NCI-H345 treated with DMSO at 0.1 percent for 48 hours (cell line): ENCODE measurements around the gene SCARF2.
"Not testable (repeated sequence)": the region's sequence is repeated elsewhere in the genome, so short reads cannot be mapped to it uniquely, and the experiment has no call there.

Experiments used
- DNase-seq: peaks from one replicate; lab custom pipeline; 2025; ENCODE audit not compliant: unreplicated experiment; lab: John Stamatoyannopoulos, UW

Gene SCARF2

DNA sequence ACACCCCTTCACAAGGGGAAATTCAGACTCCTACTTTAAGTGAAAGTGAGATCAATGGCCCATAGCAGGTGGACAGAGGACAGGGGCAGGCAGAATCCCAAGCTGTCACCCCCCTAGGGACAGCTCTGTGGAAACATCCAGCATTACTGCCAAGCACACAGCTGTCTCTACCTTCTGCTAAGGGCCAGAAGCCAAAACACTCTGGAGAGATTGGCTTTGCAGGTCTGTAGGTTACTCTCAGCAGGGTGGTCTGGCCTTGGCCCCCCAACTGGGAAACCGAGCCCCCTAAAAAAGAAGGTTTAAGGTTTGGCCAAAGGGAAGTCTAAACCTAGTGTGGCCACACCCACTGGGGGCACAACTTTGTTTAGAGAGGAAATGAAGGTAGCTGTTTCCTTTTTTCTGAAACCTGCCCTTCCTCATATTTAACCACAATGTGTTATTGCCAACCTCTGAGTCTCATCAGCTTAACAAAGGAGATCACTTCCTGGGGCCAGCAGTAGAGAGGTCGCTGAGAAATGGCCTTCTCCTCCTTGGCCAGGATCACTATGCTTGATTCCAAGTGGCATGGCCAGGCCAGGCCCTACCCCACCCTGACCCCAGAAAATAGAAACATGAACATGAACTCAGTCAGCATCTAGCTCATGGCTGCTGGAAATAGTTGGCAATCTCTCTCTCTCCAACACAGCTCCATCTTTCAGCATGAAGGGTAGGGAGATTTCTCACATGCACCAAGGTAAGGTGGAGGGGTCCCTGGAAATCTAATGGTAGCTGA lies 25.9 kb upstream of the SCARF2 start:
- DNase-seq, result no peak

DNA sequence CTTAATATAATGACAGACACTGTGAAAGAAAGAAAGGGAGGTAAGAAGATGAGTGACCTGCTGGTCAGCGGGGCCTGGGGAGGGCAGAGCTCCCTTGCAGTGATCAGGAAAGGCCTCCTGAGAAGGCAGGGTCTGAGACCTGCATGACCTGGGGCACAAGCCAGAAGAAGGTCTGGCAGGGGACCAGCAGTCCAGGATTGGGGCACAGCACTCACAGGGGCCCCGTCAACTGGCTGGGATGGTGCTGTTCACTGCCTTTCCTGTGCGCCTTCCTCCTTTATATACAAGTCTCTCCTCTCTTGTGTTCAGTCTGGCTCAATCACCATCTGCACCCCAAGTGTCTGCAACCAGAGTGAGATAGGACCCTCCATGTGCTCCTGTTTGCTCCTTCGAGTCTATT lies 22.2 kb upstream of the SCARF2 start:
- no peak for DNase-seq

DNA sequence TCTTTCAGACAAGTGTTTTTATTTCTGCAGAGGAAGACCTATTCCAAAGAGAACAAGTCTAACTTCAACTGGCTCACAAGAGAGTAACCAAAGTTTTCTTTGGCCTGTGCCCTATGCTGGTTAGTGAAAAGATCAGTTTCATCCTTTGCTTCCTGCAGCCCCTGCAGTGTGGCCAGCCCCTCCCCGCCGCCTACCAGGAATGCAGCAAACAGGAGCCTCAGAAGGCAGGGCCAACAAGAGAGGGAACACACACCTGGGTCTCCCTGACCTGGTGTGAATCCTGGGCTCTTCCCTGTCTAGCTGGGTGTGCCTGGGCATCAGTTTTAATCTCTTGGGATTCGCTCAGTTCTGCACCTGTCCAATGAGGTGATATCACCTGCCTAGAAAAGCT lies 21.5 kb upstream of the SCARF2 start:
- no peak for DNase-seq

DNA sequence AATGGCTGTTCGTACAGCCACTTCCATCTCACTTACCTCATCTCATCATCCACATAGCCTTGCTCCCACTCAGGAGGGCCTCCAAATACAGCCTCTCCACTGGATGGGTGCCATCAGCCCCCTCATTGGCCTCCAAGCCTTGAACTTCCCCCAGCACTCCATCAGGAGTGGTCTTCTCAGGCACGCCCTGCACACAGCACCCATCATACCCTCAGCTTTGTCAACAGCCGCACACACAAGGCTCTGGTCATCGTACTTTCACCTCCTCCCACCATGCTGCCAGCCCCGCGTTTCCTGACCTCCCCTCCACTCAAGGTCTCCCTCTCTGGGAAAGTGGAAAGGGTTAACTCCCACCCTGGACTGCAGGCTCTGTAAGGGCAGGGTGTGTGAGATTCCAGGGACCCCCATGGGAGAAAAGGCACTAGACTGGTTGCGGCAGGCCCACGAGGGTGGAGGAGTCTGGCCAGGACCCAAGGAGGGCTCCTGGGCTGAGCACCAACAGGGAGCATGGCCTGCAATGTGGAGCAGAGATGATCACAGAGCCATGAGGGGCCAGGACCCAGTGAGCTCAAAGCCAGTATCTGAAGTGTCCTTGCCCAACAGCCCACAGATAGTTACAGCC lies 21.0 kb upstream of the SCARF2 start:
- DNase-seq, result no peak

DNA sequence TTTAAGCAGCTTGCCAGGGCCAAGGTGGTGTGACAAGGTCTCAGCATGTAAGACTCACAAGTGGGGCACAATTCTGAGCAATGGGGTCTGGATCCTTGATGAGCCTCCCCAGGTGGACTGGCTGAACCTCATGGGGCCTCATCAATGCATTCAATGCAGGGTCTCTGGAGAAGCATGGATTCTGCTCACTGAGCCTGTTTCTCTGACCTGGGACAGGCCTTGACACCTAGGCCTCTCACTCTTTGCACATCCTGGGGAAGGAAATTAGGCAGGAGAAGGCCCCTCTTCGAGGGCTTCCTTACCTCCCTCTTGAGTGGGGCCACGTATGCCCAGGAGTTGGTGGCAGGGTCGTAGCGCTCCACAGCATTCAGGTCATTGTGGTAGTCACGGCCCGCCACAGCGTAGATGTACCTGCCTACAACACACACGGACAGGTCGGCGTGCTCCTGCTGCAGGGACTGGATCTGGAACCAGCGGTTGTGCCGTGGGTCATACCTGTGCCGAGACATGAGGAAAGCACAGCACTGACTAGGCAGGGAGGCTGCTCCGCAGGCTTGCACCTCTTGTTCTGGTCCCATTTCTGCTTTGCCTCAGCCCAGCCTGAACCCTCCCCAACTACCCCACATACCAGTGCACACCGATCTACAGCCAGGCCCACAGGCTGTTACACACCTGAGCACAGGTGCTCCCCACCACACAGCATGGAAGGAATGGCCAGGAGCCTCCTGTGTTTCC lies 20.0 kb upstream of the SCARF2 start:
- no peak for DNase-seq

DNA sequence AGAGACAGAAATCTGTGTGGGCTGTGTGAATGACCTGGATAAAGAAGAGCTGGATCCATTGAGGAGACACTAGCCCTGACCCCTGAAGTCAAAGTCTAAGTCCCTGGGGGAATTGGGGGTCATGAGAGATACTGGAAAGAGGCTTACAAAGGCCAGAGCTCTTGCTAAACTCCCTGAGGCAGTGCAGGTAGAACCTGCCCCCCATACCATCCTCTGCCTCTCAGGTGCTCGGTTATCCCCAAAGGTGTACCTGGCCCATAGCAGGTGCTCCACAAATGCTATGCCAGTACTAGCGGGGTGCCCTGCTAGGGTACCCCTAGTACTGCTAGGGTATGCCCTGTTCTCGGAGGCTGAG lies 19.1 kb upstream of the SCARF2 start:
- DNase-seq, result no peak

DNA sequence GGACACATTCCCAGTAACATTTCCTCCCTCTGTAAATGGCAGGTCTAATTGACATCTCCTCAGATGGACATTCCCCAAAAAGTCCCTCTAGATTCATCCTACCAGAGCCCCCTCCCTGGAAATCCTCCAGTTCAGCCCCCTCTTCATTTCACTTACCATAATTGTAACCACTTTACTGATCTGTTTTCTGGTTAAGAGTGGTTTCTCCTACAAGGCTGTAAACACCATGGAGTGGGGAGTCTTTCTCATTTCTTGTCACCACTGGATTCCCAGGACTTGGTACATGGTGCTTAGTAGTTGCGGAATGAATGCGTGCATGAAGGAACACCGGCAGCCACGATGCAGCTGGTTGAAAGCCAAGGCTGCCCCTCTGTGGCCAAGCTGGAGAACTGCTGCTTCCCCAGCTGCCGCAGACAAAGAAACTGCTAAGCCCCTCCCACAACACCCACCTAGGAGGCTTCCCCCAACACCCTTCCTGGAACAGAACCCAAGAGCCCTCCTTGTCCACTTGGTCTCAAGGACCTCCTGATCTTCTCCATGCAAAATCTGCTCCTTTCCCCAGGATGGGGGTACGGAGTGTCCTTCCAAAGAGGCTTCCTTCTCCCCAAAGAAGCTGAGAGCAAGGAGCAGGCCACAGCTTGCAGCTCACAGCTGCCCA lies 18.6 kb upstream of the SCARF2 start:
- DNase-seq, result peak; percentile 27

DNA sequence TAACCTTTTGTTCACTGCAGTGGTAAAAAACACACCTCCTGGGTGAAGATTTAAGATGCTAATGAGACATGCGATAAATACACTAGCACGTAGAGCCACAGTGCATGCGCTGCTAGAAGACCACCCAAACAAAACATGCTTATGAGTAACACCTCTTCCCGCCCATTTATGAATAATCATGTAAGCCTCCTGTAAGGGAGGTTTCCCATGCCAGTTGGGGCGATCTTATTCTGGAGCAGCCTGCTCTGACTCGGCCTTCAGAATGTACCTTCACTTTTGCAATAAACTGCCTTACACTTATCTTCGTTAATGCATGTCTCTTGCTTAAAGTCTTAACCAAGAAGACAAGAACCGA lies 18.1 kb upstream of the SCARF2 start:
- DNase-seq, result no peak

DNA sequence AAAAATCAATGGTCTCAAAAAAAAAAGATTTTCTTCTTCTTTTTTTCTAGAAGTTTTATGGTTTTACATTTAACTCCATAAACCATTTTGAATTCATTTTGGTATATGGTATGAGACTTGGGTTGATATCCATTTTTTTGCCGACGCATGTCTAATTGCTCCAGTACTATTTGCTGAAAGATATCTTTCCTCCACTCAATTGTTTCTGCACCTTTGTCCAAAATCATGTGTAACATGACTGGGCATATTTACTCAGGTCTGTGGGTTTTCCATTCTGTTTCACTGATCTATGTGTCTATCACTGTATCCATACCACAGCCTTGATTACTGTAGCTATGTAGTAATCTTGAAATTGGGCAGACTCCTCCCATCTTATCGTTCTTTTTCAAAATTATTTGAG lies 15.6 kb upstream of the SCARF2 start:
- DNase-seq, result no peak

DNA sequence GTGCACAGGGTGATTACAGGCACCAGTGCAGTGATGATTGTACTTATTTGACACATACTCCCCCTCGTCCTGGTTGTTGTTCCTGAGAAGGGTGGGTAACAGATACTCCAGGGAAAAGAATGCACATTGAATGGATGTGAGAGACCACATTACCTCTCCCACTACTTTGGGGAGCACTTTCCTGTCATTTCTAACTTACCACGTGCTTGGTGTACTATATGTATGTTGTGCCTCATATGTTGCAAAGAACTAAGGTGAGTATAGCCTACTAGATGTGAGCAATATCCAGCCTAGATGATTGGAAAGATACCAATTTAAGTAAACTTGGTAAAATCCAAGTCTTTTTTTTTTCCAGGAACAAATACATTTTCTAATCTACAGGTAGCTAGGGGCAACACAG lies 14.3 kb upstream of the SCARF2 start:
- no peak for DNase-seq

DNA sequence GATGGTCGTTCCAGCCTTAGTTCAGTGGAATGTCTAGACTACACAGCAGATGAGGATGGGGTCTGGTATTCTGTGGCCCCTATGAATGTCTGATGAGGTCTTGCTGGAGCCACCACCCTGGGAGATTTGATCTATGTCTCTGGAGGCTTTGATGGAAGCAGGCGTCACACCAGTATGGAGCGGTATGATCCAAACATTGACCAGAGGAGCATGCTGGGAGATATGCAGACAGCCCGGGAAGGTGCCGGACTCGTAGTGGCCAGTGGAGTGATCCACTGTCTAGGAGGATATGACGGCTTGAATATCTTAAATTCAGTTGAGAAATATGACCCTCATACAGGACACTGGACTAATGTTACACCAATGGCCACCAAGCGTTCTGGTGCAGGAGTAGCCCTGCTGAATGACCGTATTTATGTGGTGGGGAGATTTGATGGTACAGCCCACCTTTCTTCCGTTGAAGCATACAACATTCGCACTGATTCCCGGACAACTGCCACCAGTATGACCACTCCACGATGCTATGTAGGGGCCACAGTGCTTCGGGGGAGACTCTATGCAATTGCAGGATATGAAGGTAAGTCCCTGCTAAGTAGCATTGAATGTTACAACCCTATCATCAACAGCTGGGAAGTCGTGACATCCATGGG lies 13.6 kb upstream of the SCARF2 start:
- DNase-seq, result not testable (repeated sequence)

DNA sequence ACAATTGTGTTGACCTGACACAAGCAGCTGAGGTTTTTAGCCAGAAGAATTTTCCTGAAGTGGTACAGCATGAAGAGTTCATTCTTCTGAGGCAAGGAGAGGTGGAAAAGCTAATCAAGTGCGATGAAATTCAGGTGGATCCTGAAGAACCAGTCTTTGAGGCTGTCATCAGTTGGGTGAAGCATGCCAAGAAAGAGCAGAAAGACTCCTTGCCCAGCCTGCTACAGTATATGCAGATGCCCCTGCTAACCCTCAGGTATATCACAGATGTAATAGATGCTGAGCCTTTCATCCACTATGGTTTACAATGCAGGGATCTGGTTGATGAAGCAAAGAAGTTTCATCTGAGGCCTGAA lies 12.9 kb upstream of the SCARF2 start:
- no peak for DNase-seq

DNA sequence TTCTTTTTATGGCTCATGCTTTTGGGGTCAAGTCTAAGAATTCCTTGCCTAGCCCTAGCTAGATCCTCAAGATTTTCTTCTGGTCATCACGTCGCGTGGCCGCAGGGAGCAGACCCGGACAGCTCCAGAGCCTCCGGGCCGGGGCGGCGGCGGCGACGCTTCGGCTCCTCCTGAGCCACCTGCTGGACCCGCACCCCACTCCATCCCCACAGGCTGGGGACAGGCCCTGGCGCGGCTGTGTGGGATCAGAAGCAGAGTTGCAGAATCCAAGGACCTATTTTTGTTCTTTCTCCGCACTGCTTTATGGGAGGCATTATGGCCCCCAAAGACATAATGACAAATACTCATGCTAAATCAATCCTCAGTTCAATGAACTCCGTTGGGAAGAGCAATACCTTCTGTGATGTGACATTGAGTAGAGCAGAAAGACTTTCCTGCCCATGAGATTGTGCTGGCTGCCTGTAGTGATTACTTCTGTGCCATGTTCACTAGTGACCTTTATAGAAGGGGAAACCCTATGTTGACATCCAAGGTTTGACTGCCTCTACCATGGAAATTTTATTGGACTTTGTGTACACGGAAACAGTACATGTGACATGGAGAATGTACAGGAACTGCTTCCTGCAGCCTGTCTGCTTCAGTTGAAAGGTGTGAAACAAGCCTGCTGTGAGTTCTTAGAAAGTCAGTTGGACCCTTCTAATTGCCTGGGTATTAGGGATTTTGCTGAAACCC lies 12.4 kb upstream of the SCARF2 start:
- no peak for DNase-seq

DNA sequence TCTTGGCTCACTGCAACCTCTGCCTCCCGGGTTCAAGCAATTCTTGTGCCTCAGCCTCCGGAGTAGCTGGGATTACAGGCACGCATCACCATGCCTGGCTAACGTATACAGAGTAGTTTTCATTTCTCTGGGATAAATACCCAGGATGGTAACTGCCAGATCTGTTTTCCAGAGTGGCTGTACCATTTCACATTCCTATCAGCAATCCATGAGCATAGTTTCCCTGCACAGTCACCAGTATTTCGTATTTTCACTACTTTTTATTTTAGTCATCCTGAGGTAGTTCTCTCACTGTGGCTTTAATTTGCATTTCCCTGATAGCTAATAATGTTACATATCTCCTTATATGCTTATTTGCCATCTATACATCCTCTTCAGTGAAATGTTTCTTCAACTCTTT lies 11.0 kb upstream of the SCARF2 start:
- DNase-seq, result no peak

DNA sequence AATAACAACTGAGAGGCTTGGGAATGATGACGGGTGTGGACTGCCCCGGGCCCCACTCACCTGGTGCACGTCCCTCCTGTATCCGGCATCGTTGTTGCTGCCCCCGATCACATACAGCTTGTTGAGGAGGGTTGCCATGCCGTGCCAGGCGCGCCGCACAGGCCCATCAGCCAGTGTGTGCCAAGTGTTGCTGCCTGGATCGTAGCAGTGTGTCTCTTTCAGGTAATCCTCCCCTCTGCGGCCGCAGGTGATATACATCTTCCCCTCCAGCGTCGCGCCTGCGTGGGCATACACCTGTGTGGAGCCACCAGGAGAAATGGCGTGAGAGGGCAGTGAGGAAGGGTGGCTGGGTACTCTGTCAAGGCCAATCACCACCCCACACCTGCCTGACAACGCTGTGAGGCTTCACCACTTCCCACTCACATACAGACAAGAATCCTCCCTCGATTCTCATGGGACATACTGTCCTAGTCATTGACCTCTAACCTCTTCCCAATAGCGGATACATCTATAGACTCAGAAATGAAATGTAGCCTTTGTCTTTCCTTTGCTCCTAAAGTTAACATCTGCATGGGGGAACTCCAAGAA lies 8.9 kb upstream of the SCARF2 start:
- no peak for DNase-seq

DNA sequence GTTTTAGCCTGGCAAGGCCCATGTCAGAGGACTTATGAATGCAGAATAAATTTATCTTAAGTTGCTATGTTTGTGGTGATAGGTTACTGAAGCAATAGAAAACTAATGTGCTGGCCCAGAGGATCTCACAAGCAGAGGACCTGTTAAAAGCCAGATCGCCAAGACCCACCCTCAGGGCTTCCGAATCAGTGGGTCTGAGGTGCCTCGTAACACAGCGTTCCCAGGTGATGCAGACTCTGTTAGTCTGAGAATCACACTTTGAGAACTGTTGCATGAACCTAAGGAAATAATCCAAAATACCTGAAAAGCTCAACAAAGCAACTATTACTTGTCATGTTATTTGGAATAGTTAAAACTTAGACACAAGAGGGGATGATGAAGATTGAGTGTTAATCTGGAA lies 6.7 kb upstream of the SCARF2 start:
- no peak for DNase-seq

DNA sequence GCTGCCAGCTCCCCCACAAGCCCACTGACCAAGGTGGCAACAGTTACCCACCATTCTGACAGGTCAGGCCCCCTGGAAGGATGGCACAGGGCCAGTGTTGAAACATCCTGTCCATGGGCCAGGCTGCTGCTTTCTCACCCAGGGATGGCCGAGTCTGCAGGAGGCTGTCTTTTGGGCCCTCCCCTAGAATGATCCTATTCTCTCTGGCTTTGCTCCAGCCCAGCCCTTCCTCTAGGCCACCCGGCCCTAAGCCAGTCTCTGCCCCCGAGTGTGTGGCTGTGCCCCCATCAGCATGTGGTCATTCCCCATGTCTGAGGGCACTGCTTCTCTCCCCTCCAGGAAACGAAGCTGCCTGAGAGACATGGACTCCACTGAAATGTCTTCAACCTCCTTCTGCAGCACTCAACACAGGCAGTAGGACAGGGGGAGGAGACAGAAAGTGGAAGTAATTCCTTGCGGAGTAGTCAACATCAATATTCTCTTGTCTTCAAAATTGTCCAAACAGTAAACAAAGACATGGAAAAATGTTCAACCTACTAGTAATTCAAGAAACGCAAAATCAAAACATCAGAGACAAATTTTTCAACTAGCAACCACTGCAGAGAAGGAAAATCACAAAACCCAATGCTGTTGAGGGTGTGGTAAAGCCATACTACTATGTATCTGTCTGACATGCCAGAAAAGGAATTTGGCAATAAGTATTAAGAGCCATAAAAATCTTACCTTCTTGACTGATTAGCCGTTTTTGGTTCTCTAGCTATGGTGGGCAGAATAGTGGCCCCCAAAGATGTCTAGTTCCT lies 5.1 kb upstream of the SCARF2 start:
- DNase-seq, result no peak

DNA sequence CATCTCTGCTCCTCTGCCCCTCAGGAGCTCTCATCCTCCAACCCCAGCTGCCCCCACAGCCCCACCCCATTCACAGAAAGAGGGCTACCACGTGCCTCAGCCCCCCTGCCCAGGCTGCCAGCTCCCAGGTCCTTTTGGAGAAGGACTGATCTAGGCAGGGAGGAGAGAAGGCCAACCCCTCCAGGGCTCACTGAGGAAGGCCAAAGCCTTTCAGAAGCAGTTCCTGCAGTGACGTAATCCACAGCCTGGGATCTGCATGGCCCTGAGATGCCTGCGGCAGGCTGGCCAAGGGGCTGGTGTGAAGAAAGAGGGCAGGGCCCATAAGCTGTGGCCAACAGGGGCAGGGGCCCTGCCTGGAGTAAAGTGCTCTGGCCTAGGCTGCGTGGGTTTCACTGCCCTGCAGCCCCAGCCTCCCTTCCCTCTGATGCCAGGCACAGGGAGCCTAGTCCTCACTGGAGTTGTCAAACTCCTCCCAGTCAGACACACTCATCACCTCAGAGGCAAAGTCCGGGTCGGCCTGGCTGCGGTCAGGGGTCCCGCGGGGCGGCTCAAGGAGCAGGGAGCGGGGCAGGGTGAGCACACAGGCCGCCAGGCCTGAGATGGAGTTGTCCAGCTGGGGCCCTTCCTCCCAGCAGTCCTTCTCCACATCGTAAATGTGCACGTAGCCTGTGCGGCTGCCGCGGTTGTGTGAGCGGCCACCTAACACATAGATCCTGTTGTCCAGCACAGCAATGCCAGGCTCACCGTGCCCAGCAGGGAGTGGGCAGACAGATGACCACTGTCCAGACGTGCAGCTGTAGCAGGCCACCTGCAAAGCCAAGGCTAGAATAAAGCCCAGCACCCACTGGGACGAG lies 4.2 kb upstream of the SCARF2 start:
- DNase-seq, result no peak
